G401.6 (cell line): ENCODE results near the gene TES.
"Not testable (repeated sequence)": the region's sequence is repeated elsewhere in the genome, so short reads cannot be mapped to it uniquely, and the experiment has no call there.

ENCODE experiments used
- FAIRE-seq: peaks from 2 replicates; lab custom pipeline; 2012; peaks lifted over from hg19 to GRCh38; lab: Jason Lieb, UNC

Gene TES

GRCh38 chr7:116285252-116285651, 74.9 kb downstream of the TES start:
- FAIRE-seq: no peak

DNA sequence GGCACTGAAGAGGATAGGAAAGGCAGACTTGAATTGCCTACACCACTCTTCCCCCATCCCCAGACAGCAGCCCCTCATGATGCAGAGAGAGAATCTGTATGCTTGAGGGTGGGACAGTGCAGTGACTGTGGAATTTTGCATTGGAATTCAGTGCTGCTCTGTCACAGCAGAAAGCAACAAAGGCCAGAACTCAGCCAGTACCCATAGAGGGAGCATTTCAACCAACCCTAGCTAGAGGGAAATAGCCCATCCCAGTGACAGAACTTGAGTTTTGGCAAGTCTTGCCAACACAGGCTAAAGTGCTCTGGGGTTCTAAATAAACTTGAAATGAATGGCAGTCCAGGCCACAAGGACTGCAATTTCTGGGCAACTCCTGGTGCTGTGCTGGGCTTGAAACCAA, 80.4 kb downstream of the TES start:
- no peak for FAIRE-seq

DNA sequence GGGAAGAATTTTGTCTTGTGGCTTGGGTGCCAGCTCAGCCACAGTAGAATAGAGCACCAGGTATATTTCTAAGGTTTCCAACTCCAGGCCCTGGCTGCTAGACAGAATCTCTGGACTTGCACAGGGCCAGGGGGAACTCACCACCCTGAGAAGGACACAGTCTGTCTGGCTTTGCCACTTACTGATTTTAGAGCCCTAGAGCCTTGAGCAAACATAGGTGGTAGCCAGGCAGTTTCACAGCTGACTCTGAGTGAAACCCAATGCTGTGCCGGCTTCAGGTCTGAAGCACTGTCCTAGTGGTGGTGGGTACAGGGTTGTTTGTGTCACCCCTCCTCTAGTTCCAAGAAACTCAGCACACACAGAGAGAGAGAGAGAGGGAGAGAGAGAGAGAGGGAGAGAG, 81.6 kb downstream of the TES start:
- no peak for FAIRE-seq

- no peak for FAIRE-seq
Observed at GRCh38 chr7:116292381-116292780, 82.0 kb downstream of the TES start.

DNA sequence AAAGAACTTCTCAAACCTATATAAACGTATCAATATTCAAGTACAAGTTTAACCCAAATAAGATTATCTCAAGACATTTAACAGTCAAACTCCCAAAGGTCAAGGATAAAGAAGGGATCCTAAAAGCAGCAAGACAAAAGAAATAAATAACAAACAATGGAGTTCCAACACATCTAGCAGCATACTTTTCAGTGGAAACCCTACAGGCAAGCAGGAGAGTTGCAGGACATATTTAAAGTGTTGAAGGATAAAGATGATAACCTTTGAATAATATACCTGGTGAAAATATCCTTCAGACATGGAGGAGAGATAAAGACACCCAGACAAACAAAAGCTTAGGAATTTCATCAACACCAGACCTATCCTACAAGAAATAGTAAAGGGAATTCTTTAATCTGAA, 82.8 kb downstream of the TES start:
- FAIRE-seq: no peak

DNA sequence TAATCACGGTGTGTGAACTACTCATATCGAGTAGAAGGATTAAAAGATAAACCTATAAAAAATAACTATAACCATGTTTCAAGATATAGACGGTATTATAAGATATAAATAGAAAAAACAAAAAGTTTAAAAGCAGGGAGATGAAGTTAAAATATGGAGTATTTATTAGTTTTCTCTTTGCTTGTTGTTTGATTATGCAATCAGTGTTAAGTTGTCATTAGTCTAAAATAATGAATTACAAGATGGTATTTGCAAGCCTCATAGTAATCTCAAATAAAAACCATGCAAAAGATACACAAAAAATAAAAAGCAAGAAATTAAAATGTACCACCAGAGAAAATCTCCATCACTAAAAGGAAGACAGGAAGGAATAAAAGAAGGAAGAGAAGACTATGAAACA, 83.3 kb downstream of the TES start:
- no peak for FAIRE-seq

DNA sequence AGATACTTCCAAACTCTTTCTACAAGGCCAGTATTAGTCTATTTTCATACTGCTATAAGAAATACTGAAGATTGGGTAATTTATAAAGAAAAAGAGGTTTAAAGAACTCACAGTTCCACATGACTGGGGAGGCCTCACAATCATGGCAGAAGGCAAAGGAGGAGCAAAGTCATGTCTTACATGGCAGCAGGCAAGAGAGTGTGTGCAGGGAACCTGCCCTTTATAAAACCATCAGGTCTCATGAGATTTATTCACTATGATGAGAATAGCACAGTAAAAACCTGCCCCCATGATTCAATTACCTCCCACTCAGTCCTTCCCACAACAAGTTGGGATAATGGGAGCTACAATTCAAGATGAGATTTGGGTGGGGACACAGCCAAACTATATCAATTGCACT, 85.6 kb downstream of the TES start:
- not testable (repeated sequence) for FAIRE-seq

- FAIRE-seq: no peak
Observed at GRCh38 chr7:116298055-116298454, 87.7 kb downstream of the TES start.

- FAIRE-seq: no peak
Observed at GRCh38 chr7:116298576-116298975, 88.2 kb downstream of the TES start.

- FAIRE-seq: no peak
Observed at GRCh38 chr7:116305485-116306408, 95.4 kb downstream of the TES start.

- FAIRE-seq: peak; percentile 37
Observed at GRCh38 chr7:116306409-116307048, 96.2 kb downstream of the TES start.

DNA sequence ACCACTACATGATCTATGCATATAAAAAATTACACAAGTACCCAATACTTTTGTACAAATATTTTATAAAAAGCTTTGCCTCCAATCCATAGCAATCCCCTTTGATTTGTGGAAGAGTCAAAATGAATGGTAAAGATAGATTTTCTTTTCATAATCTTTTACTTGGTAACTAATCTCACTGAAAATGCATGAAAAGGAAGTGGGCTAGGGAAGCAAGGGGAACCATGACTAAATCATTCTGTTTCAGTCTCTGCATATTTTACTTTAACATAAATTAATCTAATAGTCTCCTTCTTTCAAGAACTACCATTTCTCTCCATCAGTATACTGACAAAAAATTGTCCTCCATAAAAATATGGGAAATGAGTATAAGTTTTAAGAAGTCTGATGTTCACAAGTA, 96.9 kb downstream of the TES start:
- FAIRE-seq: no peak
